Liver (tissue), 9 donors: Measurements from ENCODE around the gene NEK5. TPM values are rescaled to one million over a fixed set of nuclear protein-coding genes. Genes with fewer than 3 reads are reported as not detected.

ENCODE experiments used
- DNase-seq: peaks from one replicate; pipeline ENCODE4 v3.0.0-alpha.2; 2017; ENCODE audit warnings: low spot score
- H3K27ac ChIP-seq, 2 donors: one replicate each; pipeline ENCODE4 v1.7.0; 2013; ENCODE audit warnings: inconsistent platforms in 2 of 2, low read length in 2 of 2, control low read depth in 1 of 2, low read depth in 1 of 2, mild to moderate bottlenecking in 1 of 2
- H3K27me3 ChIP-seq, 4 donors: one replicate each; pipeline versions ENCODE4 v1.6.1 to v1.7.0; 2013; ENCODE audit warnings: low read length in 3 of 4, inconsistent platforms in 1 of 4, mild to moderate bottlenecking in 1 of 4, moderate library complexity in 1 of 4; ENCODE audit not compliant: control insufficient read depth in 4 of 4, insufficient read depth in 4 of 4
- H3K36me3 ChIP-seq, 4 donors: one replicate each; pipeline versions ENCODE4 v1.6.1 to v1.7.0; 2013; ENCODE audit warnings: low read length in 3 of 4, mild to moderate bottlenecking in 3 of 4, low read depth in 1 of 4, moderate library complexity in 1 of 4; ENCODE audit not compliant: control insufficient read depth in 4 of 4, insufficient read depth in 3 of 4
- H3K4me1 ChIP-seq, 4 donors: one replicate each; pipeline versions ENCODE4 v1.6.1 to v1.7.0; 2013; ENCODE audit warnings: low read length in 3 of 4, mild to moderate bottlenecking in 3 of 4, moderate library complexity in 1 of 4; ENCODE audit not compliant: control insufficient read depth in 4 of 4, insufficient read depth in 4 of 4
- H3K4me3 ChIP-seq, 3 donors: one replicate each; pipeline versions ENCODE4 v1.6.1 to v1.7.0; 2013; ENCODE audit warnings: low read length in 3 of 3, control low read depth in 1 of 3, low read depth in 1 of 3, mild to moderate bottlenecking in 1 of 3
- H3K9ac ChIP-seq, 2 donors: one replicate each; pipeline ENCODE4 v1.7.0; 2013; ENCODE audit warnings: low read length in 2 of 2, mild to moderate bottlenecking in 2 of 2, moderate library complexity in 2 of 2, control low read depth in 1 of 2, low read depth in 1 of 2
- H3K9me3 ChIP-seq, 4 donors: one replicate each; pipeline versions ENCODE4 v1.6.1 to v1.7.0; 2013; ENCODE audit warnings: low read length in 3 of 4; ENCODE audit not compliant: control insufficient read depth in 4 of 4
- EGR1 ChIP-seq, 2 donors: IDR thresholded peaks; 2 replicates each; pipeline ENCODE4 v1.6.1; 2016 to 2018; ENCODE audit warnings: antibody characterized with exemption in 2 of 2, low read depth in 2 of 2
- FOXA1 ChIP-seq: IDR thresholded peaks from 2 replicates; pipeline ENCODE4 v1.6.1; 2016; ENCODE audit warnings: antibody characterized with exemption
- FOXA2 ChIP-seq: IDR thresholded peaks from 2 replicates; pipeline ENCODE4 v1.6.1; 2016; ENCODE audit warnings: antibody characterized with exemption
- GABPA ChIP-seq, 2 donors: IDR thresholded peaks in 1 of 2; conservative IDR thresholded peaks in 1 of 2; 2 replicates each; pipeline ENCODE4 v1.6.1; 2016; ENCODE audit warnings: antibody characterized with exemption in 2 of 2, mild to moderate bottlenecking in 1 of 2, moderate library complexity in 1 of 2
- HNF4A ChIP-seq, 2 donors: conservative IDR thresholded peaks; 2 replicates each; pipeline ENCODE4 v1.6.1; 2016; ENCODE audit warnings: antibody characterized with exemption in 2 of 2, mild to moderate bottlenecking in 2 of 2
- HNF4G ChIP-seq: IDR thresholded peaks from 2 replicates; pipeline ENCODE4 v1.6.1; 2016; ENCODE audit warnings: antibody characterized with exemption
- JUND ChIP-seq, 2 donors: IDR thresholded peaks; 2 replicates each; pipeline ENCODE4 v1.6.1; 2016; ENCODE audit warnings: antibody characterized with exemption in 2 of 2
- NR2F2 ChIP-seq: IDR thresholded peaks from 2 replicates; pipeline ENCODE4 v1.6.1; 2016; ENCODE audit warnings: antibody characterized with exemption
- RAD21 ChIP-seq, 2 donors: IDR thresholded peaks; 2 replicates each; pipeline ENCODE4 v1.6.1; 2016; ENCODE audit warnings: antibody characterized with exemption in 2 of 2, mild to moderate bottlenecking in 2 of 2
- RXRA ChIP-seq, 2 donors: IDR thresholded peaks; 2 replicates each; pipeline ENCODE4 v1.6.1; 2017 to 2018; ENCODE audit warnings: antibody characterized with exemption in 2 of 2, mild to moderate bottlenecking in 1 of 2
- SP1 ChIP-seq: IDR thresholded peaks from 2 replicates; pipeline ENCODE4 v1.6.1; 2018; ENCODE audit warnings: antibody characterized with exemption, mild to moderate bottlenecking
- TAF1 ChIP-seq: conservative IDR thresholded peaks from 2 replicates; pipeline ENCODE4 v1.6.1; 2016; ENCODE audit warnings: antibody characterized with exemption, mild to moderate bottlenecking
- YY1 ChIP-seq: IDR thresholded peaks from 2 replicates; pipeline ENCODE4 v1.6.1; 2016; ENCODE audit warnings: antibody characterized with exemption, mild to moderate bottlenecking
- WGBS: extraction: QIAGEN DNeasy Blood & Tissue Kit; methylation state at CpG from one replicate; pipeline ENCODE4 v1.1.7; 2013; 5-methylcytosine and 5-hydroxymethylcytosine counted together
- polyA plus RNA-seq, 2 donors: library from polyadenylated mRNA; stranded (reverse) in 1 of 2; unstranded in 1 of 2; fragments of 200-250 nt in 1 of 2; fragments of >200 nt in 1 of 2; fragmentation: Nextera tagmentation in 1 of 2; extraction: Ambion mirVana in 1 of 2; gene quantifications; one replicate each; pipeline versions ENCODE4 v1.2.1 to v1.2.3, GENCODE V29; 2013 to 2015
- total RNA-seq, 2 donors: library from RNA; depleted of rRNA; stranded (reverse); fragments of >200 nt; gene quantifications; one replicate each; pipeline ENCODE4 v1.2.3, GENCODE V29; 2014
- TF ChIP-seq, protein P1 (sequence below): IDR thresholded peaks from 2 replicates; pipeline ENCODE4 v1.6.1; 2016; ENCODE audit warnings: antibody characterized with exemption
- TF ChIP-seq, protein P2 (sequence below): fragments of 150-350 bp; IDR thresholded peaks from 2 replicates; pipeline ENCODE4 v1.5.1; 2017; ENCODE audit warnings: improper control_type of control experiment, low read depth, low read length; ENCODE audit not compliant: missing input control
- TF ChIP-seq, protein P3 (sequence below): IDR thresholded peaks from 2 replicates; pipeline ENCODE4 v1.6.1; 2016; ENCODE audit warnings: antibody characterized with exemption, mild to moderate bottlenecking
- TF ChIP-seq, protein P4 (sequence below): IDR thresholded peaks from 2 replicates; pipeline ENCODE4 v1.6.1; 2016; ENCODE audit warnings: antibody characterized with exemption
- TF ChIP-seq, protein P5 (sequence below): IDR thresholded peaks from 2 replicates; pipeline ENCODE4 v1.6.1; 2016; ENCODE audit warnings: antibody characterized with exemption
- donor health status: healthy.
- donor health status: healthy.
- donor health status: healthy.
- donor health status: healthy.
- donor health status: healthy.

NEK5 gene
- total and polyA plus RNA-seq, 4 donors, result 0.08 to 0.63 (median 0.23) TPM; not detected in 1

DNA sequence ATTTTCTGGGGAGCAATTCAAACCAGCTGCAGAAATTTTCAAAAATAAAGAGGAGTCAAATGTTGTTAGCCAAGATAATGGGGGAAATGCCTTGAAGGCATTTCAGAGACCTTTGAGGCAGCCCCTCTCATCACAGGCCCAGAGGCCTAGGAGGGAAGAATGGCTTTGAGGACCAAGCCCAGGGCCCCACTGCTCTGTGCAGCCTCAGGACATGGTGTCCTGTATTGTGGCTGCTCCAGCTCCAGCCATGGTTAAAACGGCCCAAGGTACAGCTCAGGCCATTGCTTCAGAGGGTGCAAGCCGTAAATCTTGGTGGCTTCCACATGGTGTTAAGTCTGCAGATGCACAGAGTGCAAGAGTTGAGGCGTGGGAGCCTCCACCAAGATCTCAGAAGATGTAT, 32.1 kb downstream of the NEK5 start:
- Histone ChIP-seq H3K9me3 (no peaks in the 10 kb centered on the region), H3K27me3 (no peaks in the 10 kb centered on the region), H3K27ac (no peak overlapping the region), H3K4me3 (no peak overlapping the region), H3K4me1 (peaks cover 0 to 1% (median 0%) of the 10 kb centered on the region in 4 donors), H3K36me3 (no peaks in the 10 kb centered on the region), H3K9ac (no peak overlapping the region)
- no peak for DNase-seq
- no peak for TF ChIP-seq NR2F2
- 85% methylated on average over 3 of the region's 3 CpGs for WGBS

DNA sequence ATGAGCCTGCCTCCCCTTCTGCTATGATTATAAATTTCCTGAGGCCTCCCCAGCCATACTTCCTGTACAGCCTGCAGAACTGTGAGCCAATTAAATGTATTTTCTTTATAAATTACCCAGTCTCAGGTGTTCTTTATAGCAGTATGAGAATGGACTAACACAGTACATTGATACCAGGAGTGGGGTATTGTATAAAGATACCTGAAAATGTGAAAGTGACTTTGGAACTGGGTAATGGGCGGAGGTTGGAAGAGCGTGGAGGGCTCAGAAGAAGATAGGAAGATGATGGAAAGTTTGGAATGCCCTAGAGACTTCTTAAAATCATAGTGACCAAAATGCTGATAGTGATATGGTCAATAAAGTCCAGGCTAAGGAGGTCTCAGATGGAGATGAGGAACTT, 32.8 kb downstream of the NEK5 start:
- peaks cover 0 to 1% (median 0%) of the 10 kb centered on the region in 4 donors for H3K4me1 ChIP-seq
- WGBS, result 96% methylated on average over 2 of the region's 2 CpGs
- H3K27me3 ChIP-seq, result no peaks in the 10 kb centered on the region
- no peaks in the 10 kb centered on the region for H3K9me3 ChIP-seq
- H3K27ac ChIP-seq, result no peak overlapping the region
- no peaks in the 10 kb centered on the region for H3K36me3 ChIP-seq
- no peak overlapping the region for H3K9ac ChIP-seq
- TF ChIP-seq FOXA1 (no peak), SP1 (no peak), NR2F2 (no peak), RAD21 (IDR thresholded peaks at IDR 0.05) (no peak), HNF4G (no peak), TAF1 (no peak), FOXA2 (no peak), GABPA (IDR thresholded peaks at IDR 0.05 in 1 of 2, conservative IDR thresholded peaks at IDR 0.05 in 1 of 2) (no peak), JUND (IDR thresholded peaks at IDR 0.05) (no peak), RXRA (IDR thresholded peaks at IDR 0.05) (no peak), EGR1 (IDR thresholded peaks at IDR 0.05; ENCODE audit: low read depth in 2 of 2) (no peak), YY1 (no peak), HNF4A (conservative IDR thresholded peaks at IDR 0.05) (no peak)
- TF ChIP-seq, protein P1, sequence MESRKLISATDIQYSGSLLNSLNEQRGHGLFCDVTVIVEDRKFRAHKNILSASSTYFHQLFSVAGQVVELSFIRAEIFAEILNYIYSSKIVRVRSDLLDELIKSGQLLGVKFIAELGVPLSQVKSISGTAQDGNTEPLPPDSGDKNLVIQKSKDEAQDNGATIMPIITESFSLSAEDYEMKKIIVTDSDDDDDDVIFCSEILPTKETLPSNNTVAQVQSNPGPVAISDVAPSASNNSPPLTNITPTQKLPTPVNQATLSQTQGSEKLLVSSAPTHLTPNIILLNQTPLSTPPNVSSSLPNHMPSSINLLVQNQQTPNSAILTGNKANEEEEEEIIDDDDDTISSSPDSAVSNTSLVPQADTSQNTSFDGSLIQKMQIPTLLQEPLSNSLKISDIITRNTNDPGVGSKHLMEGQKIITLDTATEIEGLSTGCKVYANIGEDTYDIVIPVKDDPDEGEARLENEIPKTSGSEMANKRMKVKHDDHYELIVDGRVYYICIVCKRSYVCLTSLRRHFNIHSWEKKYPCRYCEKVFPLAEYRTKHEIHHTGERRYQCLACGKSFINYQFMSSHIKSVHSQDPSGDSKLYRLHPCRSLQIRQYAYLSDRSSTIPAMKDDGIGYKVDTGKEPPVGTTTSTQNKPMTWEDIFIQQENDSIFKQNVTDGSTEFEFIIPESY, result no peak
- TF ChIP-seq, protein P2, sequence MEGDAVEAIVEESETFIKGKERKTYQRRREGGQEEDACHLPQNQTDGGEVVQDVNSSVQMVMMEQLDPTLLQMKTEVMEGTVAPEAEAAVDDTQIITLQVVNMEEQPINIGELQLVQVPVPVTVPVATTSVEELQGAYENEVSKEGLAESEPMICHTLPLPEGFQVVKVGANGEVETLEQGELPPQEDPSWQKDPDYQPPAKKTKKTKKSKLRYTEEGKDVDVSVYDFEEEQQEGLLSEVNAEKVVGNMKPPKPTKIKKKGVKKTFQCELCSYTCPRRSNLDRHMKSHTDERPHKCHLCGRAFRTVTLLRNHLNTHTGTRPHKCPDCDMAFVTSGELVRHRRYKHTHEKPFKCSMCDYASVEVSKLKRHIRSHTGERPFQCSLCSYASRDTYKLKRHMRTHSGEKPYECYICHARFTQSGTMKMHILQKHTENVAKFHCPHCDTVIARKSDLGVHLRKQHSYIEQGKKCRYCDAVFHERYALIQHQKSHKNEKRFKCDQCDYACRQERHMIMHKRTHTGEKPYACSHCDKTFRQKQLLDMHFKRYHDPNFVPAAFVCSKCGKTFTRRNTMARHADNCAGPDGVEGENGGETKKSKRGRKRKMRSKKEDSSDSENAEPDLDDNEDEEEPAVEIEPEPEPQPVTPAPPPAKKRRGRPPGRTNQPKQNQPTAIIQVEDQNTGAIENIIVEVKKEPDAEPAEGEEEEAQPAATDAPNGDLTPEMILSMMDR, result no peak
- TF ChIP-seq, protein P3, sequence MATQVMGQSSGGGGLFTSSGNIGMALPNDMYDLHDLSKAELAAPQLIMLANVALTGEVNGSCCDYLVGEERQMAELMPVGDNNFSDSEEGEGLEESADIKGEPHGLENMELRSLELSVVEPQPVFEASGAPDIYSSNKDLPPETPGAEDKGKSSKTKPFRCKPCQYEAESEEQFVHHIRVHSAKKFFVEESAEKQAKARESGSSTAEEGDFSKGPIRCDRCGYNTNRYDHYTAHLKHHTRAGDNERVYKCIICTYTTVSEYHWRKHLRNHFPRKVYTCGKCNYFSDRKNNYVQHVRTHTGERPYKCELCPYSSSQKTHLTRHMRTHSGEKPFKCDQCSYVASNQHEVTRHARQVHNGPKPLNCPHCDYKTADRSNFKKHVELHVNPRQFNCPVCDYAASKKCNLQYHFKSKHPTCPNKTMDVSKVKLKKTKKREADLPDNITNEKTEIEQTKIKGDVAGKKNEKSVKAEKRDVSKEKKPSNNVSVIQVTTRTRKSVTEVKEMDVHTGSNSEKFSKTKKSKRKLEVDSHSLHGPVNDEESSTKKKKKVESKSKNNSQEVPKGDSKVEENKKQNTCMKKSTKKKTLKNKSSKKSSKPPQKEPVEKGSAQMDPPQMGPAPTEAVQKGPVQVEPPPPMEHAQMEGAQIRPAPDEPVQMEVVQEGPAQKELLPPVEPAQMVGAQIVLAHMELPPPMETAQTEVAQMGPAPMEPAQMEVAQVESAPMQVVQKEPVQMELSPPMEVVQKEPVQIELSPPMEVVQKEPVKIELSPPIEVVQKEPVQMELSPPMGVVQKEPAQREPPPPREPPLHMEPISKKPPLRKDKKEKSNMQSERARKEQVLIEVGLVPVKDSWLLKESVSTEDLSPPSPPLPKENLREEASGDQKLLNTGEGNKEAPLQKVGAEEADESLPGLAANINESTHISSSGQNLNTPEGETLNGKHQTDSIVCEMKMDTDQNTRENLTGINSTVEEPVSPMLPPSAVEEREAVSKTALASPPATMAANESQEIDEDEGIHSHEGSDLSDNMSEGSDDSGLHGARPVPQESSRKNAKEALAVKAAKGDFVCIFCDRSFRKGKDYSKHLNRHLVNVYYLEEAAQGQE, result no peak
- TF ChIP-seq, protein P4, sequence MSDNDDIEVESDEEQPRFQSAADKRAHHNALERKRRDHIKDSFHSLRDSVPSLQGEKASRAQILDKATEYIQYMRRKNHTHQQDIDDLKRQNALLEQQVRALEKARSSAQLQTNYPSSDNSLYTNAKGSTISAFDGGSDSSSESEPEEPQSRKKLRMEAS, result no peak
- TF ChIP-seq, protein P5, sequence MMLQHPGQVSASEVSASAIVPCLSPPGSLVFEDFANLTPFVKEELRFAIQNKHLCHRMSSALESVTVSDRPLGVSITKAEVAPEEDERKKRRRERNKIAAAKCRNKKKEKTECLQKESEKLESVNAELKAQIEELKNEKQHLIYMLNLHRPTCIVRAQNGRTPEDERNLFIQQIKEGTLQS, result no peak
- H3K4me3 ChIP-seq, result no peak overlapping the region
- DNase-seq, result no peak
